Spinal cord (tissue), 10 donors: ENCODE results near the gene TBL2. TPM values are rescaled to one million over a fixed set of nuclear protein-coding genes. Genes with fewer than 3 reads are reported as not detected.
"Not testable (repeated sequence)": the region's sequence is repeated elsewhere in the genome, so short reads cannot be mapped to it uniquely, and the experiment has no call there.

ENCODE experiments used
- DNase-seq, 6 donors: peaks; one replicate each; pipeline versions ENCODE4 v3.0.0 to v3.0.0-alpha.2; 2013 to 2015; ENCODE audit warnings: low spot score in 6 of 6, low read depth in 4 of 6
- H3K27ac ChIP-seq: one replicate; pipeline ENCODE4 v1.5.1; 2013; ENCODE audit warnings: low read depth, low read length, control low read depth
- H3K27me3 ChIP-seq: one replicate; pipeline ENCODE4 v1.6.1; 2013; ENCODE audit warnings: low read length; ENCODE audit not compliant: control insufficient read depth, insufficient read depth
- H3K36me3 ChIP-seq: one replicate; pipeline ENCODE4 v1.6.1; 2013; ENCODE audit warnings: low read length; ENCODE audit not compliant: control insufficient read depth, insufficient read depth
- H3K4me1 ChIP-seq: one replicate; pipeline ENCODE4 v1.6.1; 2013; ENCODE audit warnings: low read length; ENCODE audit not compliant: control insufficient read depth, insufficient read depth
- H3K4me3 ChIP-seq: one replicate; pipeline ENCODE4 v1.5.1; 2013; ENCODE audit warnings: low read depth, low read length, control low read depth
- H3K9me3 ChIP-seq: one replicate; pipeline ENCODE4 v1.6.1; 2013; ENCODE audit warnings: low read length; ENCODE audit not compliant: control insufficient read depth, insufficient read depth
- WGBS: methylation state at CpG from one replicate; pipeline ENCODE4 v1.1.5; 2013; ENCODE audit warnings: missing lambda C conversion rate; ENCODE audit not compliant: insufficient coverage; 5-methylcytosine and 5-hydroxymethylcytosine counted together
- polyA plus RNA-seq, 2 donors: library from polyadenylated mRNA; unstranded; fragments of 120-200 nt; gene quantifications; one replicate each; pipeline ENCODE4 v1.2.1, GENCODE V29; 2013; ENCODE audit not compliant: insufficient read length in 2 of 2
- total RNA-seq, 2 donors: library from RNA; depleted of rRNA in 1 of 2; stranded (reverse); fragments of 120-200 nt in 1 of 2; fragments of >200 nt in 1 of 2; gene quantifications; one replicate each; pipeline versions ENCODE4 v1.2.3 to v1.2.4, GENCODE V29; 2013 to 2014
- donor health status: healthy.

TBL2 gene
- total and polyA plus RNA-seq, 4 donors: 32.3 to 50.3 (median 41.0) TPM

DNA sequence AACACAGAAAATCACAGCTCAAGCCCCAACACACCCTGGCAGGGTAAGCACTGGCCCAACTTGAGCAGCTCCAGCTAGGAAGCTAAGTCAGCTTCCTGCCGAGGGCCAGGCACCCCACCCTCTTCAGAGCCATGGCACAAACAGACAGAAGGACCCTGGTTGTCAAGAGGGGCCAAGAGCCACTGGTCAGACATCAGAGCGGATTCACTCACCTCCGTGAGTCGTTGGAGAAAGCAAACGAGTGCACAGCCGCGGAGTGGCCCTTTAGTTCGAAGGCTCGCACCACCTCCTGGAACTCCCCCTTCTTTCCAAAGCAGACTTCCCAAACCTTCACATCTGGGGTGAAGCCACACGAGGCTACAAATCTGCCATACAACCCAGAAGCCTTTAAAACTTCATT is 7.4 kb downstream of the TBL2 start:
- Histone ChIP-seq H3K36me3 (peaks cover 62% of the 10 kb centered on the region), H3K9me3 (no peaks in the 10 kb centered on the region), H3K27me3 (no peaks in the 10 kb centered on the region), H3K4me1 (no peaks in the 10 kb centered on the region), H3K4me3 (no peak overlapping the region), H3K27ac (no peak overlapping the region)
- no peak for DNase-seq
- WGBS: 98% methylated on average over 9 of the region's 10 CpGs

DNA sequence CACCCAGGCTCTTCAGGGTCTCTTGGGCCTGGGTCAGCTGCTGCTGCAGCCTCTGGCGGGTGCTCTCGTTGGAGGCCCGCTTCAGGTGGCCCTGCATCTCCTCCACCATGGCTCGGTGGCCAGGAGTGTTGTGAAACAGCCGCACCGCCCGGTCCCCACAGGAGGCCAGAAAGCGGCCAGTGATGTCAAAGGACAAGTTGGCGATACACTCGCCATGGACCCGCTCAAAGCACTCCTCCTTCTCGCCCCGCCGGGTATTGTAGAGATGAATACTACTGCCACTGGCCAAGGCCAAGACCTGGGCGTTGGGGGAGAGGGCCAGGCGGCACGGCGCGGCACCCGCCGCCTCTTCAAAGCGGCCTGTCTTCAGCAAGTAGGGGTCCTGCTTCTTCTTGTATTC is 7.9 kb downstream of the TBL2 start:
- DNase-seq: no peak
- H3K36me3 ChIP-seq: peaks cover 60% of the 10 kb centered on the region
- no peaks in the 10 kb centered on the region for H3K27me3 ChIP-seq
- H3K27ac ChIP-seq: no peak overlapping the region
- H3K4me3 ChIP-seq: no peak overlapping the region
- 93% methylated on average over 21 of the region's 22 CpGs for WGBS
- H3K4me1 ChIP-seq: no peaks in the 10 kb centered on the region
- no peaks in the 10 kb centered on the region for H3K9me3 ChIP-seq

DNA sequence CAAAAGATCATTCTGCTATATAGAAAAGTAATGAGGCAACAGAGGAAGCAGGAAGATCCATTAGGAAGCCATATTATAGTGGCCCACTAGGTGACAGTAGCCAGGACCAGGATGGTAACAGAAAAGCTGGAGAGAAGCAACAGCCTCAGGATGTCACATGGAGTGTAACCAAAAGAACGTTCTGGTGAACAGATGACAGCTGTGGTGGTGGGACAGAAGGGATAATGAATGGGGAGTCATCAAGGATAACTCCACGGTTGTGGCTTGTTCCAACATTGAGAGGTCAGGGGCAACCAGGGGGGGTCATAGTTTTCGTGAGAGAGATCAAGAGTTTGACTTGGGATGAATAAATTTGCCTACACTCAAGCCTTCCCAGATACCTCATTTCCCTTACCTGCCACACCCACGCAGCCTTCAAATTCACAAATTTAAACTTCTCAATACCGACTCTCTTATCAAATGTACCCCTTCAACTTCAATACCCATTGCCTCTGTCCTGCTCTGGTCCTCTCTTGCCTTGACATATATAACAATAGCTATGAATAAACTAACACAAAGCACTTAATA is 9.3 kb downstream of the TBL2 start:
- WGBS: 76% methylated on average over 4 of the region's 5 CpGs
- Histone ChIP-seq H3K36me3 (peaks cover 51% of the 10 kb centered on the region), H3K4me3 (no peak overlapping the region), H3K9me3 (no peaks in the 10 kb centered on the region), H3K4me1 (no peaks in the 10 kb centered on the region), H3K27ac (no peak overlapping the region), H3K27me3 (no peaks in the 10 kb centered on the region)
- no peak for DNase-seq

DNA sequence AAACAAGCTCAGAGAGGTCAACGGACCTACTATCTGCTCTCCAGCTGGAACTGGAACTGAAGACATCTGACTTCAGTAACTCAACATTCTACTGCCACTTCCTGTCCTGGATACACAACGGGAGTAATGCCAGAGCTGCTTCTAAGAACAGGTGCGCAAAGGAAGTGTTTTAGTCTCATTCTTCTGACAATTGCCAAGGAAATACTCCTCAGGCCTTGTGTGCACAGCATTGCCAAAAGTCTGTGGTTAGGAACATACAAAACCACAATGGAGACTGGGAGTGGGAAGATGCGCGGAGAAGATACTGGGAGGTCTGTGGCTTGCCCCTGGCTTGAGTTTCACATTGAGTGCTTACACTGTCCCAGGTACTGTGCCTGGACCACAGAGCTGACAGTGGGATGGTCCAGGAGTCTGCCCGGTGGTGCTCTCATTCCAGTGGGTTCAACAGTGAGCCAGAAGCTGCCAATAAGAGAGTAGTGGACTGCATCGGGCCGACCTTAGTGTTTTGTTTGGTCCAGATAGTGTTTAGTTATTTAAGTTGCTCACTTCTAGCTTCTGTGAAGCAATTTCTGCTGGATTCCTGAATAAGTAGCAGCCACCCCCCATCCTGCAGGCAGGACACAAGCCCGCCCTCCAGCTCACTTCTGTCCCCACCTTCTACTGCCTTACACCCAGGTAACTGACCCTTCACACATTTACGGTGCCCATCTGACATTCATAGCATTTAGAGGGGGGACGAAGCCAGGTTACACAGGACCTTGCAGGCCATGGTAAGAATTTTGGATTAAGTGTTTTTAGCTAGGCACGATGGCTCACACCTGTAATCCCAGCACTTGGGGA is 10.3 kb downstream of the TBL2 start:
- peaks cover 41% of the 10 kb centered on the region for H3K36me3 ChIP-seq
- no peak overlapping the region for H3K27ac ChIP-seq
- 88% methylated on average over 9 of the region's 12 CpGs for WGBS

DNA sequence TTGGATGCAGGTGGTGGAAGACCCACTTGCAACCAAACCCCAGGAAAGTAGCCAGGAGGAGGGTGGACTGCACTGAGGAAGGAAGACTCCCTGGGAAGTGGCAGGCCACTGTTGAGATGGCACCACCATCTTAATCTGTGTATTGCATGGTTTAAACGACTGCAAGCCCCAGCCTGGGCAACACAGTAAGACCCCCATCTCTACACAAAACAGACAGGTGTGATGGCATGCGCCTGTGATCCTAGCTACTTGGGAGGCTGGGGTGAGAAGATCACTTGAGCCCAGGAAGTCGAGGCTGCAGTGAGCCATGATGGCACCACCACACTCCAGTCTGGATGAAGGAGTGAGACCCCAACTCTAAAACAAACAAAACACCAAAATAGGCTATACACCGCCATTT is 11.2 kb downstream of the TBL2 start:
- Histone ChIP-seq H3K9me3 (no peaks in the 10 kb centered on the region), H3K27me3 (no peaks in the 10 kb centered on the region), H3K36me3 (peaks cover 31% of the 10 kb centered on the region), H3K27ac (no peak overlapping the region), H3K4me3 (no peak overlapping the region), H3K4me1 (no peaks in the 10 kb centered on the region)
- no CpG with 5 or more reads among the region's 4 CpGs for WGBS
- DNase-seq: no peak

More for the DNA sequence above, 10.3 kb downstream of the TBL2 start:
- H3K4me3 ChIP-seq: no peak overlapping the region
- H3K4me1 ChIP-seq: no peaks in the 10 kb centered on the region
- H3K9me3 ChIP-seq: no peaks in the 10 kb centered on the region
- no peak for DNase-seq
- no peaks in the 10 kb centered on the region for H3K27me3 ChIP-seq

DNA sequence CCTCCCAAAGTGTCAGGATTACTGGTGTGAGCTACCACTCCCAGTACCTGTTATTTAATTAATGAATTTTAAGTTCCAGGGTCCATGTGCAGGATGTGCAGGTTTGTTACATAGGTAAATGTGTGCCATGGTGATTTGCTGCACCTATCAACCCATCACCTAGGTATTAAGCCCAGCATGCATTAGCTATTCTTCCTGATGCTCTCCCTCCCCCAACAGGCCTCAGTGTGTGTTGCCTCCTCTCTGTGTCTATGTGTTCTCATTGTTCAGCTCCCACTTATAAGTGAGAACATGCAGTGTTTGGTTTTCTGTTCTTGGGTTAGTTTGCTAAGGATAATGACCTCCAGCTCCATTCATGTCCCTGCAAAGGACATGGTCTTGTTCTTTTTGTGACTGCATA is 11.9 kb downstream of the TBL2 start:
- not testable (repeated sequence) for H3K9me3 ChIP-seq, DNase-seq, H3K4me3 ChIP-seq, H3K27me3 ChIP-seq, H3K27ac ChIP-seq, H3K4me1 ChIP-seq
- peaks cover 24% of the 10 kb centered on the region for H3K36me3 ChIP-seq

DNA sequence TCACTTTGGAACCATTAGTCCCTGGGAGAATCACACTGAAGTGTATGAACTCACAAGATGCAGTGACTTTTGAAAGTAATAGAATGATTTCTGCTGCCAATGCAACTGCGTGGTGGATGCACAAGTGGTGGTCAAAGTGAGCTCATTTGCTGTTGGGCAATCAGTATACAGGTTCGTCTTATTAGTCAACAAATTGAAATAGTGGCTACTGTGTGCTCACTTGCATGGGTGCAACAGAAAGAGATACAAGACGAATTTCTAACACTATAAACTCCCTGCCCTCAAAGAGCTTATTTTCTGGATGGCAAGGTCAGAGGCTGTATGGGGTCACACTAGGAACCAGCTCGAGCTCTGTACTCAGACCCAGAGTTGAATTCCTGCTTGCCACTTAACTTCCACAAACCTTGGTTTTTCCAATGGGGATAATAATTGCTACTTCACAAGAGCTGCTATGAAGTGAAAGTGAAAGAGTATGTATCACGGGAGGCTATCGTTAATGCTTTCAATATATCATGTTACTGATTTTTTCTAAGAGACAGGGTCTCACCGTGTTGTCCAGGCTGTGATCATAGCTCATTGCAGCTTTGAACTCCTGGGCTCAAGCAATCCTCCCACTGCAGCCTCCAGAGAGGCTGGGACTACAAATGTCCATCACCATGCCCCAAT is 12.6 kb downstream of the TBL2 start:
- Histone ChIP-seq H3K27me3 (no peaks in the 10 kb centered on the region), H3K4me1 (no peaks in the 10 kb centered on the region), H3K9me3 (no peaks in the 10 kb centered on the region), H3K4me3 (no peak overlapping the region), H3K36me3 (peaks cover 18% of the 10 kb centered on the region), H3K27ac (no peak overlapping the region)
- 80% methylated on average over 1 of the region's 7 CpGs for WGBS
- no peak for DNase-seq

DNA sequence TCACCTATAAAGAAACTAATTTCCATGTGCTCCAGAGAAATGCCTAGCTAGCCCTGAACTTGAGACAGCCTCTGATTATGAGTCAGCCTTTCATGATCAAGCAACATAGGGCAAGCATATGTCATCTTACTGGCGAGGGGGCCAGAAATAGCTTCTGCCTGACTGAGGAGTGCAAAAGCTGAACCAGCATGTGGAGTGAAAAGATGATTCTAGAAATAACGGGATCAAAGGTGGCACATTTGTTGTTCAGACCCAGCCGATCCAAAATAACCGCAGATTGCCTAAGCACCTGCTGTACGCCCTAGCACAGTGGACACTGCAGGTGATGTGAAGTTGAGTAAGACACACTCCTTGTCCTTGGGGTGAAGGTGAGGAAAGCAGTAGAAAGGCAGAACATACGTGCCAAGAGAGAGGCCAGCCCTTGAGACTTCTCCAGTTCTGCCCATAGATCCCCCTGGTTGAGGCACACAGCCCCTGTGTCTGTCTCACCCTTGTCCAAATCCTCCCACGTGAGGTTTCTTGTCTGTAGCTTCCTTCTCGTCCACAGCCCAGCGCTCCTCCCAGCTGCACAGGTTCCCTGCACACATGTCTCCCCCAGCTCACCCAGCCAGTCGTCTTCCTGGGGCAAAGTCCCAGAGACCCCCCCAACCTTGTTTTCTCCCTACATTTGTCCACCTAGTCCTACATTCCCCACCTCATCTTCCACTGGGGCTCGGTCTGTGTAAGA is 18.1 kb downstream of the TBL2 start:
- Histone ChIP-seq H3K27ac (no peak overlapping the region), H3K4me3 (no peak overlapping the region), H3K27me3 (no peaks in the 10 kb centered on the region), H3K4me1 (peaks cover 20% of the 10 kb centered on the region), H3K36me3 (peaks cover 3% of the 10 kb centered on the region), H3K9me3 (no peaks in the 10 kb centered on the region)
- DNase-seq: no peak
- WGBS: 70% methylated on average over 10 of the region's 11 CpGs

DNA sequence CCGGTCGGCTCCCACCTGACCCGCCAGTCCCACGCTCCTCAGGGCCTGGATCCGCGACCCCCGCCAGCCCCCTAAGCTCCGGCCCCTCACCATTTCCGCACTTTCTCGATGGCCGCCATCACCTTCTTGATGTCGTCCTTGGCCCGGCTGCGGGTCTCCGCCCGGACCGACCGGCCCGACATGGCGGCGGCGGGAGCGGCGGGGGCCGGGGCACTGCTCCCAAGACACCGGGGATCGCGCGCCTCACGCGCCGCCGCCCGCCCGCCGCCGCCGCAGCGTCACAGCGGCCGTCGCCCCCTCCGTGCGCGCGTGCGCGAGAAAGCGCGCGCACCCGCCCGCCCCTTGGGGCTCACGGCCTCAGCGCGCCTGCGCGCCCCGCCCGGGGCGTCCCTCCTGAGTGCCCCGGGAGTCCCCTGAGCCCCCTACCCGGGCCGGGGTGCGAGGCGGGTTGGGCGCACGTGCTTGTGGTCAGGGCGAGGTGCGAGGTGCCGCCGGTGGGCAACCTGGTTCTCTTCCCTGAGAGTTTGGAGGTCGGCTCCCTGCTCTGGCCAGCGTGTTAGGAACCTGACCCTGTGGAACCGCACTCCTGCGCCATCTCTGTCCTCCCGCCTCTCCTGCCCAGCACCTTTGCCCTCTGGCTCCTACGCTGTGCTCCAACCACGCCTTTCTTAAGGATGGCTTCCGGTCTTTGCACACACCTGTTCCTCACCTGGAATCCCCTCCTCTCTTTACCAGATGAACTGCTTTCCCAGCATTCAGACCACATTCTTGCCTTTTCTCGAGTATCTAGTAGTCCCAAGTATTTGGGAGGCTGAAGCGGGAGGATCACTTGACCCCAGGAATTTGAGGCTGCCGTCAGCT is 20.8 kb downstream of the TBL2 start, which contains the start of gene BCL7B:
TSS of gene BCL7B (minus strand) at position 294 of the 861 bp plus-strand sequence. CDS start at position 182, 112 bp downstream.
- WGBS: 6% methylated on average over 83 of the region's 83 CpGs
- Histone ChIP-seq H3K36me3 (peaks cover 24% of the 10 kb centered on the region), H3K9me3 (no peaks in the 10 kb centered on the region), H3K27me3 (no peaks in the 10 kb centered on the region), H3K4me3 (peak within 1 kb of the TSS; percentile 72), H3K27ac (peak within 1 kb of the TSS; percentile 91), H3K4me1 (peaks cover 20% of the 10 kb centered on the region)
- peak; percentile 24 to 92 (median 59) for DNase-seq
